ENCODE data around the gene CDK5.

GRCh38 chr7:151094675-151095074 is 37.0 kb upstream of the CDK5 start:
- TF ChIP-seq, protein P1, sequence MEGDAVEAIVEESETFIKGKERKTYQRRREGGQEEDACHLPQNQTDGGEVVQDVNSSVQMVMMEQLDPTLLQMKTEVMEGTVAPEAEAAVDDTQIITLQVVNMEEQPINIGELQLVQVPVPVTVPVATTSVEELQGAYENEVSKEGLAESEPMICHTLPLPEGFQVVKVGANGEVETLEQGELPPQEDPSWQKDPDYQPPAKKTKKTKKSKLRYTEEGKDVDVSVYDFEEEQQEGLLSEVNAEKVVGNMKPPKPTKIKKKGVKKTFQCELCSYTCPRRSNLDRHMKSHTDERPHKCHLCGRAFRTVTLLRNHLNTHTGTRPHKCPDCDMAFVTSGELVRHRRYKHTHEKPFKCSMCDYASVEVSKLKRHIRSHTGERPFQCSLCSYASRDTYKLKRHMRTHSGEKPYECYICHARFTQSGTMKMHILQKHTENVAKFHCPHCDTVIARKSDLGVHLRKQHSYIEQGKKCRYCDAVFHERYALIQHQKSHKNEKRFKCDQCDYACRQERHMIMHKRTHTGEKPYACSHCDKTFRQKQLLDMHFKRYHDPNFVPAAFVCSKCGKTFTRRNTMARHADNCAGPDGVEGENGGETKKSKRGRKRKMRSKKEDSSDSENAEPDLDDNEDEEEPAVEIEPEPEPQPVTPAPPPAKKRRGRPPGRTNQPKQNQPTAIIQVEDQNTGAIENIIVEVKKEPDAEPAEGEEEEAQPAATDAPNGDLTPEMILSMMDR (IDR thresholded peaks at IDR 0.05 in 8 of 11, conservative IDR thresholded peaks at IDR 0.05 in 3 of 11): no peak
- TF ChIP-seq POLR2A (IDR thresholded peaks at IDR 0.05) (no peak), POLR2AphosphoS5 (IDR thresholded peaks at IDR 0.05) (no peak)

Data from spleen (tissue), 7 donors.